T-helper 1 cell treated with Interleukin-12 subunit alpha and Interleukin-12 subunit beta and Interleukin-4 antibody, amounts not matched to agents 30 μg/mL and 1 μg/mL, for 36 hours (primary cell): Measurements from ENCODE around the gene AZIN2.
"Not testable (repeated sequence)": the region's sequence is repeated elsewhere in the genome, so short reads cannot be mapped to it uniquely, and the experiment has no call there.

ENCODE experiments used
- H3K27ac Mint-ChIP-seq: one replicate; pipeline ENCODE4 v1.8.0; 2021; ENCODE audit warnings: mild to moderate bottlenecking, mixed read lengths
- H3K27me3 Mint-ChIP-seq: one replicate; pipeline ENCODE4 v1.8.0; 2021; ENCODE audit warnings: low read depth, mixed read lengths
- H3K36me3 Mint-ChIP-seq: one replicate; pipeline ENCODE4 v1.8.0; 2021; ENCODE audit warnings: low read depth, mixed read lengths
- H3K4me1 Mint-ChIP-seq: one replicate; pipeline ENCODE4 v1.8.0; 2021; ENCODE audit warnings: low read depth, mixed read lengths
- H3K4me3 Mint-ChIP-seq: one replicate; pipeline ENCODE4 v1.8.0; 2021; ENCODE audit warnings: mild to moderate bottlenecking, moderate library complexity, mixed read lengths
- H3K9me3 Mint-ChIP-seq: one replicate; pipeline ENCODE4 v1.8.0; 2021; ENCODE audit warnings: mixed read lengths

AZIN2 gene

DNA sequence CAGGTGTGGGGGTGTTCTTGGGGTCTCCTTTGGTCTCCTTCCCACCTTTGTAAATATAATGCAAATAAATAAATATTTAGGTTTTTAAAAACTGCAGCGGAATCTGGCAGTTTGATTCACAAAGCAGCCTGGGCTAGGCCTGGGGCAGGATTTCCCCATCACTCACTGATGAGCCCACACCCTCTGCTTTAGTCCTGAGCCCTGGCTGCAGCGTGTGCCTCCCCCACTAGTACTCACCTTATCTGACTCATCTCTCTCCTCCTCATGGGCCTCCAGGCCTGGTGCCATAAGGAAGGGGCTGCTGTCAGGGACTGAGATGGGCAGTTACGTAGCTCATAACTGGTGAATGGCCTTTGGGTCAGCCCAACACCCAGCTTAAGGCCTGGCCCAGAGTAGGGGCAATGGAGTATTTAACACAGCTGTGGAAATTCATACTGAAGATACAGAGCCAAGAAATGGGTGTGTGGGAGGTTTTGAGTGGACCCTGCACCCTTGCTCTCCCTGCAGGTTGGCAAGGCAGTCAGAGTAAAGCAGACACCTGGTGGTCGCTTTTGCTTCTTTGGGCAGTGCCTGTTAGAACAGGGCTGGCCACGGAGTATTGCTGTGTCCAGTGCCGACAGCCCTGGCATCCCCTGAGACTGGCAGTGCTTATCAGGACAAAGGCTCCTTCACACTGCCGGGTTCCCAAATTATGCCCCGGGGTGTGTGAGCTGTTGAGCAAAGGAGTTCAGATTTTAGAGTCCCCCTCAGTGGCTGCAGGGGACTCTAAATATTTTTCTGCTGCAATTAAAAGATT lies 39.7 kb downstream of the AZIN2 start:
- Mint-ChIP-seq H3K4me3 (no peak overlapping the region), H3K27ac (no peak overlapping the region), H3K4me1 (peaks cover 4% of the 10 kb centered on the region), H3K9me3 (no peaks in the 10 kb centered on the region), H3K27me3 (no peaks in the 10 kb centered on the region), H3K36me3 (peaks cover 7% of the 10 kb centered on the region)

- peaks cover 11% of the 10 kb centered on the region for H3K36me3 Mint-ChIP-seq
- H3K9me3 Mint-ChIP-seq, result no peaks in the 10 kb centered on the region
- peaks cover 12% of the 10 kb centered on the region for H3K4me1 Mint-ChIP-seq
- no peaks in the 10 kb centered on the region for H3K27me3 Mint-ChIP-seq
- no peak overlapping the region for H3K4me3 Mint-ChIP-seq
- no peak overlapping the region for H3K27ac Mint-ChIP-seq
Measured at GRCh38 chr1:33121728-33122127, 40.8 kb downstream of the AZIN2 start.

- no peaks in the 10 kb centered on the region for H3K9me3 Mint-ChIP-seq
- H3K36me3 Mint-ChIP-seq, result peaks cover 16% of the 10 kb centered on the region
- no peak overlapping the region for H3K27ac Mint-ChIP-seq
- no peaks in the 10 kb centered on the region for H3K27me3 Mint-ChIP-seq
- H3K4me3 Mint-ChIP-seq, result no peak overlapping the region
- peaks cover 15% of the 10 kb centered on the region for H3K4me1 Mint-ChIP-seq
Measured at GRCh38 chr1:33122483-33123178, 41.7 kb downstream of the AZIN2 start.

DNA sequence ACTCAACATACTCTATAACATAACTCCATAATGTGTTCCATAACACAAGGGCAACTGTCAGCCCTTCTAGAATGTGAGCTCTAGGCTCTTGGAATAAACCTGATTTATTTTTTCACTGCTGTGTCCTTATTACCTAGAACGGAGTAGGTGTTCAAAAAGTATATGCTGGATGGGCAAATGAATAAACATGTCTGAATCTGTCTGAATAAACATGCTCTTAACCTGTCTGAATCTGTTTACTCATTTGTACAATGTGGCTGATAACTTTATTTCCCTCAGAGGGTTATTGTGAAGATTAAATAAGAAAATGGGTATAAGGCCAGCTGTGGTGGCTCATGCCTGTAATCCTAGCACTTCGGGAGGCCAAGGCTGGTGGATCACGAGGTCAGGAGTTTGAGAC lies 42.3 kb downstream of the AZIN2 start:
- no peak overlapping the region for H3K4me3 Mint-ChIP-seq
- H3K36me3 Mint-ChIP-seq, result peaks cover 16% of the 10 kb centered on the region
- no peaks in the 10 kb centered on the region for H3K9me3 Mint-ChIP-seq
- H3K27ac Mint-ChIP-seq, result no peak overlapping the region
- H3K27me3 Mint-ChIP-seq, result no peaks in the 10 kb centered on the region
- H3K4me1 Mint-ChIP-seq, result peaks cover 15% of the 10 kb centered on the region

- not testable (repeated sequence) for H3K4me3 Mint-ChIP-seq, H3K9me3 Mint-ChIP-seq, H3K27ac Mint-ChIP-seq, H3K27me3 Mint-ChIP-seq
- peaks cover 18% of the 10 kb centered on the region for H3K36me3 Mint-ChIP-seq
- peaks cover 27% of the 10 kb centered on the region for H3K4me1 Mint-ChIP-seq
Measured at GRCh38 chr1:33124647-33125046, 43.7 kb downstream of the AZIN2 start.

DNA sequence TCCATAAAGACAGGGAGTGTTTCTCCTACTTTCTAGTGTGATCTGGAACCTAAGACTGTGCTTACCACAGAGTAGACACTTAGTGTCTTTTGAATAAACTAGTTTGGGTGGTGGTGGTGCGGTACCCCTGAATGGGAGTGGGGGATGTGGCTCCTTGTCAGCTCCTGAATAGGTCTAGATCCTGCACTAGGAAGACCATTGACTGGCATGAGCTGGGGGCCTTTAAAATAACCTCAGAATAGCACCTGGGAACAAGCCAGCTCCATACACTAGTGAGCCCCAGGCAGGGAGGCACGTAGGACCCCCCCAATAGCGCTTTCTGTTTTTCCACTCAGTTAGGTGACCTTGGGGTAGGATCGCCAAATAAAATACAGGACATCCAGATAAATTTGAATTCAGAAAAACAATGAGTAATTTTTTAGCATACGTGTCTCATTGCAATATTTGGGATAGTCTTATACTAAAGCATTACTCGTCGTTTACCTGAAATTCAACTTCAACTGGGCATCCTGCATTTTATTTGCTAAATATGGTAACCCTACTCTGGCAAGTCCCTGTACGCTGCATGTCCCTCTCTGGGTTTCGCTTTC lies 45.6 kb downstream of the AZIN2 start:
- Mint-ChIP-seq H3K4me1 (peaks cover 37% of the 10 kb centered on the region), H3K9me3 (no peaks in the 10 kb centered on the region), H3K4me3 (peak overlapping the region; percentile 94), H3K36me3 (peaks cover 18% of the 10 kb centered on the region), H3K27me3 (no peaks in the 10 kb centered on the region), H3K27ac (peak overlapping the region; percentile 97)

DNA sequence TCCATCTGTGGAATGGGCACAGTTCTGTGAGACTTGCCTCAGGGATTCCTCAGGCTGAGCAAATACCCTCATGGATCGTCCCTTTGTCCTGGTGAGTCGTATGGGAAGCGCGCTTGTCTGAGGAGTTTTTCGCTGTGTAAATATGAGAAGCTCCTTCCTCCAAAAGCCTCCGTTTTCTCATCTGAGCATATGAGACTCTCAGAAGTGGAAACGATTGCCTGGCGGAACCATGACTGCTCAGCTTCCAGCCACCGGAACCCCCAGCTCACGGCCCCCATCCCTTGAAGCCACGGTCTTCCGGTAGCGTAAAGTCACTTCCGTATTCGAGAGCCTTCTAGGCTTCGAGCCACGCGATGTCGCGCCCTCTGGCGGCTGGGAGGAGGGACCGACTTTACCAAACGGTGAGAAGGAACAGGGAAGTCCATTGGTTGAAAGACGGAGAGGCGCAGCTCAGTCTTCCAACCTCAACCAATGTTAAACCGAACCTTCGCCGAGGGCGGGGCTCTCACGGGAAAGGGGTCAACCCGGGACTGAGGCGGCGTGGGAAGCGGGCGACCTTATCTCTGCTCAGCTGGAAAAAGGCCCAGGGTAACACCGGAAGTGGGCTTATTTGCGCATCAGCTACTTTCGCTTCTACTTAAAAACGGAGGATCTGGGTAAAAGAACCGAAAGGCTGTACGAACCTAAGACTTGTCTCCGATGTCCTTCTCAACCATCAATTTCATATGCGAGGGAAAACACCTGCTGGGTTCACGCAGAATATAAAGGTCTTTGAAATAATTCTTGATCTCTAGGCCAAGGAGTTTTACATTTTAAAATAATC lies 46.3 kb downstream of the AZIN2 start:
- H3K4me3 Mint-ChIP-seq, result peak overlapping the region; percentile 94
- peaks cover 37% of the 10 kb centered on the region for H3K4me1 Mint-ChIP-seq
- no peaks in the 10 kb centered on the region for H3K27me3 Mint-ChIP-seq
- no peaks in the 10 kb centered on the region for H3K9me3 Mint-ChIP-seq
- H3K27ac Mint-ChIP-seq, result peak overlapping the region; percentile 97
- H3K36me3 Mint-ChIP-seq, result peaks cover 18% of the 10 kb centered on the region

GRCh38 chr1:33128781-33129180 lies 47.8 kb downstream of the AZIN2 start:
- H3K9me3 Mint-ChIP-seq, result no peaks in the 10 kb centered on the region
- H3K27ac Mint-ChIP-seq, result peak overlapping the region; percentile 61
- peaks cover 18% of the 10 kb centered on the region for H3K36me3 Mint-ChIP-seq
- peak overlapping the region; percentile 40 for H3K4me3 Mint-ChIP-seq
- no peaks in the 10 kb centered on the region for H3K27me3 Mint-ChIP-seq
- H3K4me1 Mint-ChIP-seq, result peaks cover 44% of the 10 kb centered on the region

DNA sequence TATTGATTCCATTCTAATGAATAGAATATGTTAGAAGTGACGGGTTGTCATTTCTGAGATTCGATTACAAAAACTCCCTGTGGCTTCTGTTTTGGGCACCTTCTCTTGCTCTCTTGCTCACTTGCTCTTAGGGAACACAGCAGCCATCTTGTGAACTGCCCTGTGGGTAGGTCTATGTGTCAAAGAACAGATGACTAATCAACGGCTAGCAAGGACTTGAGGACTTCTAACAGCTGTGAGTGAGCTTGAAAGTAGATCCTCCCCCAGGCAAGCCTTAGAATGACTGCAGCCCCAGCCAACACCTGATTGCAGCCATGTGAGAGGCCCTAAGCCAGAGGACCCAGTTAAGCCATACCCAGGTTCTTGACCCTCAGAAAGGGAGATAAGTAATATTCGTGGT lies 49.3 kb downstream of the AZIN2 start:
- Mint-ChIP-seq H3K4me1 (peaks cover 43% of the 10 kb centered on the region), H3K4me3 (no peak overlapping the region), H3K27ac (no peak overlapping the region), H3K9me3 (no peaks in the 10 kb centered on the region), H3K27me3 (no peaks in the 10 kb centered on the region), H3K36me3 (peaks cover 15% of the 10 kb centered on the region)

DNA sequence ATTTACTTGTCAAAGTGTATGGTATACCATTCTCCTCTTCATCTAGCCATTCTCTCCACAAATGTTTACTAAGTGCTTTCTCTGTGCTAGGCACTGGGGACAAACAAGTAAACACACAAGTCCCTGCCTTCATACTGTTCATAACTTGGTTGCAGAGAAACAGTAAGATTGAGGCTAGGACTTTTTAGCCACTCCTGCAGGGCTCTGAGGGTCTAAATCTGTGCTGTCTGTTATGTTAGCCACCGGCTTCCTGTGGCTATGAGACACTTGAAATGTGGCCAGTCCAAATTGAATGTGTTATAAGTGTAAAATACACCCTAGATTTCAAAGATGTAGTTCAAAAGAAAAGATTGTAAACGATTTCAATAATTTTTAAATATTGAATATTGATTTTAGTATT lies 50.2 kb downstream of the AZIN2 start:
- Mint-ChIP-seq H3K4me1 (peaks cover 34% of the 10 kb centered on the region), H3K36me3 (peaks cover 8% of the 10 kb centered on the region), H3K4me3 (no peak overlapping the region), H3K27me3 (no peaks in the 10 kb centered on the region), H3K27ac (no peak overlapping the region), H3K9me3 (no peaks in the 10 kb centered on the region)

- peaks cover 2% of the 10 kb centered on the region for H3K36me3 Mint-ChIP-seq
- no peak overlapping the region for H3K4me3 Mint-ChIP-seq
- H3K27ac Mint-ChIP-seq, result no peak overlapping the region
- no peaks in the 10 kb centered on the region for H3K27me3 Mint-ChIP-seq
- peaks cover 28% of the 10 kb centered on the region for H3K4me1 Mint-ChIP-seq
- H3K9me3 Mint-ChIP-seq, result no peaks in the 10 kb centered on the region
Measured at GRCh38 chr1:33132549-33132948, 51.6 kb downstream of the AZIN2 start.

DNA sequence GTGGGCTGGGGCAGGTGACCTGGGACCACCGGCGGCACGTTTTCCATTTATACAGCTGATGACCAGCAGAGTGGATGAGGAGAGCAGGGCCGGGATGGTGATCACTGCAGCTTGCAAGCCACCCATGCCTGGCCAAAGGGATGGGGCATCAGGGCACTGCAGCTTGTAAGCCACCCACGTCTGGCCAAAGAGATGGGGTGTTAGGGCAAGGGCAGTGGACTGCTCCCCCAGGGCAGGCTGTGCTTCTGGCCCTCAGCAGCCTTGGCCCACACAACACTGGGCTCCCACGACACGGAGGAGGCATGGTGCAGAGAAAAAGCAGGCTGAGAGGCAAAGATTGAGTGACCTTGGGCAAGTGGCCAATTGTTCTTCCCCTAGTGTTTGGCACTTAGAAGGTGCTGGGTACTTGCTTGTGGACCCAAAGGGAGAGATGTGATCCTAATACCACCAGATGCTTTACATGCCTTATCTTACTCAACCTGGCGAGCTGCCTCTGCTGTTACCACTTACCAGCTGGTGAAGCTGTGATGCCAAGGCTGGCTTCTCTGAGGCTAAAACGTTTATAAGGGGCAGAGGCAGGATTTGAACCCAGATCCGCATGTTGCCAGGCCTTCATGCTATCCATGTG lies 52.6 kb downstream of the AZIN2 start:
- peaks cover 2% of the 10 kb centered on the region for H3K36me3 Mint-ChIP-seq

DNA sequence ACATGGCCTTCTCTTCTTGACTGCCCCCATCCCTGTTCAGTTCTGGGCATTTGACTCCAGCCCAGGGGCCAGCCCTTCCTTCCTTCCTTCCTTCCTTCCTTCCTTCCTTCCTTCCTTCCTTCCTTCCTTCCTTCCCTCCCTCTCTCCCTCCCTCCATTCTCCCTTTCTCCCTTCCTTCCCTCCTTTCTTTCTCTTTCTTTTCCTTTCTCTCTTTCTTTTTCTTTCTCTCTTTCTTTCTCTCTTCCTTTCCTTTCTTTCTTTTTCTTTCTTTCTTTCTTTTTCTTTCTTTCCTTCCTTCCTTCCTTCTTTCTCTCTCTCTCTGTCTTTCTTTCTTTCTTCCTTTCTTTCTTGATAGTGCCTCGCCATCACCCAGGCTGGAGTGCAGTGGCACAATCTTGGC lies 55.1 kb downstream of the AZIN2 start:
- H3K9me3 Mint-ChIP-seq, result not testable (repeated sequence)

More for the DNA sequence above, 52.6 kb downstream of the AZIN2 start:
- Mint-ChIP-seq H3K27me3 (no peaks in the 10 kb centered on the region), H3K4me3 (no peak overlapping the region), H3K9me3 (no peaks in the 10 kb centered on the region), H3K4me1 (peaks cover 25% of the 10 kb centered on the region), H3K27ac (no peak overlapping the region)

DNA sequence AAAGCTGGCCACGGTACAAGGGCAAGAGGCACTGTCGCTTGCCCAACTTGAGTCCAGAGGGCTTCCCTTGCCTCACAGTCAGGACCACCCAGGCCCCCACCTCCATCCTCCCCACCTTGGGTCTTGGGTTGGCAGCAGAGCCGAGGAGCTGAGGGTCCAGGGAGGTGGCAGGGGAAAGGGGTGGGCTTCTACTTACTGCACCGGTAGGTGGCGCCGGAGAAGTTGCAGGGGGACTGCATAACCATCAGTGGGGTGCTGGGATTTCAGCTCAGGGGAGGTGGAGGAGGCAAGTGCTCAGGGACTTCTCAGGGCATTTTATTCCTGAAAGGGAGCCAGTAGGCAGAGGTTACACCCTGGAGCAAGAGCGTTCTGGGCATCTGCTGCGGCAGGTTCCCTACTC lies 56.8 kb downstream of the AZIN2 start:
- H3K27me3 Mint-ChIP-seq, result no peaks in the 10 kb centered on the region
- no peaks in the 10 kb centered on the region for H3K36me3 Mint-ChIP-seq
- peaks cover 5% of the 10 kb centered on the region for H3K4me1 Mint-ChIP-seq
- H3K27ac Mint-ChIP-seq, result no peak overlapping the region
- no peak overlapping the region for H3K4me3 Mint-ChIP-seq
- H3K9me3 Mint-ChIP-seq, result no peaks in the 10 kb centered on the region

More for the DNA sequence above, 55.1 kb downstream of the AZIN2 start:
- not testable (repeated sequence) for H3K27ac Mint-ChIP-seq, H3K4me3 Mint-ChIP-seq, H3K27me3 Mint-ChIP-seq, H3K36me3 Mint-ChIP-seq, H3K4me1 Mint-ChIP-seq
